ENCODE results near the gene STAT3. TPM values are rescaled to one million over a fixed set of nuclear protein-coding genes. Genes with fewer than 3 reads are reported as not detected.

STAT3 gene
- total RNA-seq: 100 to 1,000 TPM; 123 TPM

DNA sequence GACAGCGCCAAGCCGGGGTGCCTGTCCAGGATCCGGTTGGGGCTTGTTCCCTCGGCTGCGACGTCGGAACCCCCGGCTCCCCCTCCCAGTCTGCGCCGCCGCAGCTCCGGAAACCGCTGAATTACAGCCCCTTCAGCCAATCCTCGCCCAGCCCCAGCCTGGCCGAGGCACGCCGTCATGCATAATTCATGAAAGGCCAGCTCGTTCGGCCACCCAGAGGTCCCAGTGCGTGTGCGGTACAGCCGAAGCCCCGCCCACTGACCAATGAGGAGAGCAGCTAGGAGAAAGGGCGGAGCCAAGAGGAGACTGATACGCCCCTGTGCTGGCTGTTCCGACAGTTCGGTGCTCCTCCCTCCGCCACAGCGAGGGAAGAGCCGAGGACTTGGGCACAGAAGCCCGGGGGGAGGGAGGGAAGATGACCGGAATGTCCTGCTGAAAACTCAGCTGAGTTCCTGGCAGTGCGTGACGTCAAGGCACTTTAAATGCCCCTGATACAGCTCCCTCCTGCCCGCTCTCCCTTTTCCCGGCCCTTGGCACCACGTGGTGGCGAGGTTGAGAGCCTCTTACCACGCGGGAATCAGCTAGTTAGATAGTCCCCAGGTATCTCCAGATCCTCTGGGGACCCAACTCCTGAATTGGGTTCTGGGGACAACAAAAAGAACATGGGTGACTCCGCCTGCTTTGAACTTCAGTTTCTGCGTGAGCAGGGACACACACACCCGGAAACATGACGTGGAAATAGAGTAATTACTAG, at the start of gene STAT3:
Gene STAT3 (minus strand): TSS at position 62 of the 754 bp plus-strand sequence. CDS start 39,926 bp downstream, outside the sequence.

DNA sequence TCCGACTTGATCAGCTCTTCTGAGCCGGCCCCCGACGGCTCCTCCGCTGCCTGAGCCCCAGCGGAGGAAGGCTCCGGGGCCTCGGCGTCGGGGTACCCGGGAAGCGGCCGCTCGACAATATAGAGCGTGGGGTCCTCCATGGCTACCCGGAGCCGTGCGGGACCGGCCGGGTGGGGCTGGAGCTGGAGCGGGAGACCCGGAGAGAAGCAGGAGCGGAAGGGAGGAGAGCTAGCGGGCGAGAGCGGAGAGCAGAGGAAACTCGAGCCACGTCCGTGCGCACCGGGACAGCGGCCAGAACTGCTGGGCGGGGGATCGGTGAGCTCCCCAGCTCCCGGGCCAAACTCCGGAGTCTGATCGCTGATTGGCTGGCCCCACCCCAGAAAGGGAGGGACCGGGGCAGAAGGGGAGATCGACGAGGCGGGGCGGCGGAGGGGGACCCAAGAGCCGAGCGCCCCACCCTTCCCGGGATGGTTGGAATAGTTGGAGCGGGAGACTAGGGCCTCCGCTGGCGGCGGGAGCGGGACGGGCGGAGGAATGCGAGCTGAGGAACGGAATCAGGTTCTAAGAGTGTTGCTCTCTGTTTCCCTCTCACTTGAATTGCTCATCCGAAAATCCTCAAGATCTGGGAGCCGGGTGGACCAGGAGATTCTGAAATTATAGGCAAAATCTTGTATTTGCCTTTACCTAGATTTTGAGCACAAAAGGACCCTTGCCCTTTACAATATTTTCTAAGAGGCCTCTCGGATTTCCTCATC, 34.9 kb upstream of the STAT3 start, which contains the start of gene CAVIN1:
Gene CAVIN1 (minus strand): TSS at position 299 of the 755 bp plus-strand sequence. CDS start 159 bp downstream, at position 140.

DNA sequence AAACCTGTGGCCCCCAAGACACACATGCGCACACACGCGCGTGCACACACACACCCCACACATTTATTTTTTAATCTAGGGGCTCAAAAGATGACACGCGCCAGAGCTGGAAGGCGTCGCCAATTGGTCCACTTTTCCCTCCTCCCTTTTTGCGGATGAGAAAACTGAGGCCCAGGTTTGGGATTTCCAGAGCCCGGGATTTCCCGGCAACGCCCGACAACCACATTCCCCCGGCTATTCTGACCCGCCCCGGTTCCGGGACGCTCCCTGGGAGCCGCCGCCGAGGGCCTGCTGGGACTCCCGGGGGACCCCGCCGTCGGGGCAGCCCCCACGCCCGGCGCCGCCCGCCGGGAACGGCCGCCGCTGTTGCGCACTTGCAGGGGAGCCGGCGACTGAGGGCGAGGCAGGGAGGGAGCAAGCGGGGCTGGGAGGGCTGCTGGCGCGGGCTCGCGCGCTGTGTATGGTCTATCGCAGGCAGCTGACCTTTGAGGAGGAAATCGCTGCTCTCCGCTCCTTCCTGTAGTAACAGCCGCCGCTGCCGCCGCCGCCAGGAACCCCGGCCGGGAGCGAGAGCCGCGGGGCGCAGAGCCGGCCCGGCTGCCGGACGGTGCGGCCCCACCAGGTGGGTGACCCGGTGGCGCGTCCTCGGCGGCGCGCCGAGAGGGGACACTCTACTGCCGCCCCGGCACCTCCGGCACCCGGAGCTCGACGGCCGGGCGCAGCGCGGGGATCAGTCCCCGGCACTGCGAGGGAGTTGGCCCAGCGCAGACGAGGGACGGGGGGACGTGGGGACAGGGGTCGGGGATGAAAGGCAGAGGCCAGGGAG, 100.1 kb downstream of the STAT3 start, which contains the start of gene STAT5A:
Gene STAT5A (plus strand): TSS at position 522 of the 826 bp plus-strand sequence. CDS start 914 bp downstream, outside the sequence.

DNA sequence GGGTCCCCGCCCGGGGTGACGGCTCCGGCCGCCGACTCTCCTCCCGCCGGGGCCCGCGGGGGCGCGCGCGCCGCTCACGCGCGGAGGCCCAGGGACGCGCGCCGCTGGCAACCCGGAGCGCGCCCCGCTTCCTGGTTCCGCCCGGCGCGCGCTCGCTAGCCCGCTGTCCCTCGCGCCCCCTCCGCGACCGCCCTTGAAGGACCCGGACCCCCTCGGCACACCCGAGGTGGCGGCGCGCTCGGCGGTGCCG, 112.0 kb downstream of the STAT3 start, which contains the start of gene STAT5B:
Gene STAT5B (minus strand): TSS at position 33 of the 250 bp plus-strand sequence. CDS start 44,264 bp downstream, outside the sequence.

Other genes starting within 250 kb of the STAT3 start
- gene RAB5C, start 233.5 kb downstream of the STAT3 start, total RNA-seq: 10 to 100 TPM; 78.0 to 83.4 TPM
- gene KCNH4, start 207.3 kb downstream of the STAT3 start, total RNA-seq: under 1 TPM; 0.10 to 0.14 TPM
- not detected for gene HCRT, start 203.0 kb downstream of the STAT3 start, total RNA-seq
- 10 to 100 TPM; 15.8 to 16.9 TPM for gene GHDC, start 193.9 kb downstream of the STAT3 start, total RNA-seq
- 100 to 1,000 TPM; 166 to 172 TPM for gene STAT5B, start 112.1 kb downstream of the STAT3 start, total RNA-seq
- 100 to 1,000 TPM; 129 to 131 TPM for gene STAT5A, start 99.9 kb downstream of the STAT3 start, total RNA-seq
- gene CAVIN1, start 34.8 kb upstream of the STAT3 start, total RNA-seq: 1 to 10 TPM; 1.4 TPM
- 1 to 10 TPM; 6.6 to 8.0 TPM for gene ATP6V0A1, start 70.4 kb upstream of the STAT3 start, total RNA-seq
- gene NAGLU, start 147.8 kb upstream of the STAT3 start, total RNA-seq: 10 to 100 TPM; 20.3 to 23.5 TPM
- gene HSD17B1, start 164.5 kb upstream of the STAT3 start, total RNA-seq: under 1 TPM; 0.51 to 0.73 TPM
- 10 to 100 TPM; 69.8 to 70.7 TPM for gene COASY, start 173.7 kb upstream of the STAT3 start, total RNA-seq
- 10 to 100 TPM; 54.4 to 61.3 TPM for gene MLX, start 178.7 kb upstream of the STAT3 start, total RNA-seq
- gene PSMC3IP, start 189.3 kb upstream of the STAT3 start, total RNA-seq: 10 to 100 TPM; 13.6 to 14.1 TPM
- 10 to 100 TPM; 73.0 to 73.6 TPM for gene RETREG3, start 220.9 kb upstream of the STAT3 start, total RNA-seq
- gene TUBG1, start 221.2 kb upstream of the STAT3 start, total RNA-seq: 10 to 100 TPM; 37.6 to 39.0 TPM

Data from activated naive CD4-positive, alpha-beta T cell treated with anti-CD3 and anti-CD28 coated beads, Interleukin-2, amount 10 ng/mL, durations not matched to agents 5 hours and 36 hours (primary cell).